HG03103 (cell line): ENCODE measurements around the gene C4orf50.

Source experiments
- ATAC-seq: cut with Tn5 transposase; IDR thresholded peaks from one replicate; pipeline ENCODE4 v1.9.1; 2021; ENCODE audit warnings: low read depth; ENCODE audit not compliant: unreplicated experiment

C4orf50 gene

DNA sequence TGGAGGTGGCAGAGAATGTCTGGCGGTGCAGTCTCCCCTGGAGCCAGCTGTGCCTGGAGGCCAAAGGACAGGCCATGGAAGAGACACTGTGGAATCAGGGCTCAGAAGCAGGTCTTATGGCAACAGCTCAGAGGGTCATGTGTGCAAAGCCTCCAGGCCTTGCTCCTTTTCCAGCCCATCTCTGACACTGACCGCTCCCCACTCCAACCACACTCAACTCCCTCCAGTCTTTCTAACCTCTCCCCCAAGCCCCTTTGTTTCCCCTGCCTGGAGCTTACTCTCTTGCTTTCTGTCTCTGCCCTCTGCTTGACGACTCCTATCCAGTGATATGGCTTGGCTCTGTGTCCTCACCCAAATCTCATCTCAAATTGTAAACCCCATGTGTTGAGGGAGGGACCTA lies 91.1 kb downstream of the C4orf50 start:
- ATAC-seq, result no peak

DNA sequence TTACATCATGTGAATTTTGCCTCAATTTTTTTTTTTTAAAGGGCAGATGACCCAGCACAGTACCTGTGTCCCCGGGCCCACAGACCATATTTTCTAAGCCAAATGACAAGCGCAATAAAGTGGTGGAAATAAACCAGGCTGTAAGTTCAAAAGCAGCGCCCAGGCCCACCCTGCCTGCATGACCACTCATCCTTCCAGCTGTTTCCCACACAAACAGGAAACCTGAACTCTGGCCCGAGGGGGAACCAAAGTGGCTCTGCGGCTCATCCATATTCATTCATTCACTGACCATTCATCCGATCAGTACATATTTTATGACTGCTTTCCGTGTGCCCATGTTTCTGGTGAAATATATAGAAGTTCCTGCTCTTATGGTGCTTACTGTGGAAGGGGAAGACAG lies 91.6 kb downstream of the C4orf50 start:
- ATAC-seq, result no peak

- no peak for ATAC-seq
Measured at GRCh38 chr4:5925419-5926200, 92.6 kb downstream of the C4orf50 start.

- ATAC-seq, result no peak
Measured at GRCh38 chr4:5924461-5925125, 93.6 kb downstream of the C4orf50 start.

DNA sequence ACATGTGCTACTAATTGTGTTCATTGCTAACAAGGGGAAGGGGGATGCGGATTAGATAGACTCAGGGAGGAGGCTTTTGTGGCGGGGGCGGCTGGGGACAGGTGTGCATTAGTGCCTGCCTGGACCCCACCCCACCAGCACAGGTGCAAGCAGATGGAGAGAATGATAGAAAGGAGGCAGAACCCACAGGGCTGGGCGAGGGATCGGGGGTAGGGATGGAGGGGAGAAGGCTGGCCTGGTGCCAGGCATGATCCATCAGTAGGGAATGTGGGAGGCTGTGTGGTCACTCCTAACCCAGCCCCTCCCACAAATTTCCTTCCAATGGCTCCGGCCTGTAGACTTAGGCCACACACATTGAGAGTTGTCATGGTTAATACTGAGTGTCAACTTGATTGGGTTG lies 94.9 kb downstream of the C4orf50 start:
- ATAC-seq, result no peak

DNA sequence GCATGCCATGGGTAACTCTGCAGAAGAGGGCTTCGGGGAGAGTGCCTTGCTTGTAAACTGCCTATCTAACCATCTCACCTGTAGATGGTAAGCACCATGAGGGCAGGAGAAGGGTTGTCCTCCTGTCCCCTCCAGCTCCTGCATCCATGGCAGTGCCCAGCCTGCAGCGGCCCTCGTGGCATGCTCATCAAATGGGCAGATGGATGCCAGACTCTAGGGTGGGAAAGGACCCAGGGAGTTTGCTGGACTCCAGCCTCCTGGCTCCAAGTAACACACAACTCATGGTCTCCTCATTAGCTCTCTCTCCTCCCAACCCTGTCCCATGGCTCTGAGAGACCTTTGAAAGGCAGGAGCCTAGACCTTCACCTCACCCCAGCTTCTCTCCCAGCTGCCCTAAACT lies 95.7 kb downstream of the C4orf50 start:
- ATAC-seq, result no peak

- no peak for ATAC-seq
Measured at GRCh38 chr4:5921981-5922380, 96.2 kb downstream of the C4orf50 start.

DNA sequence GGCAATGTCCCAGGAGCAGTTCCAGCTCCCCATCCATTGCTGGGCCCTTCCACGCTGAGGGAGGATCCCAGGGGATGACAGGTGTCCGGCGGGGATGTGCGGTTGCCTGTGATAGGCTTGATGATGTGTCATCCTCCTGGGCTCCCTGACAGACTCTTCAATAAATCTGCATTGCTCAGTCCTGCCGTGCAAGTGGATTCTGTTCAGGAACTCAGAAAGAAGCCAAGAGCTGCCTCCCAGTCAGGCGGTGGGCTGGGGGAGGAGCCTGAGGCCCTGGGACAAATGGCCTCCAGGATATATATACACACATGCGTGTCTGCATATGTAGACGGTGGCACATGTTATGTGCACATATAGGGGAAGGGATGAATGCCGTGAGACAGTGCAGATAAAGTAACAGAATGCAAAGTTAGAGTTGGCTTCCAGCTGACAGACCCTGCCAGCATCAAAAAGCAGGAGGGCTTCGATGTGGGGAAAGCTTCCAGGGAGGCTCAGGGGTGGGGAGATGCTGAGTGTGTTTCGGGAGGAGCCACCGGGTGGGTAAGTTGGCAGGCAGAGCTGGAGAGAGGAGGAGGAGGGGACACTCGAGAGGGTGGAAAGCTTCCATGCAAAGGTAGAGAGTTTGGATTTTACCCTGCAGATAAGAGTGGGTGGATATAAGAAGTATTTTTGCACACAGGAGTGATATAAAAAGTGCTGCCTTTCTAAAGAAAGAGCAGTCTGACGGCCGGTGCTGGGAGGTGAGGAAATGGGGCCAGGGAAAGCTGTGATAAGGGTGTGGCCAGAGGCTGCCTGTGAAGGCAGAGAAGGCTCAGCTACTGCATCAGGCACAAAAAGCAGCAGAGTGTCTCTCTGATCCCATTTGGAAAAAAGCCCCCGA lies 96.9 kb downstream of the C4orf50 start:
- no peak for ATAC-seq

- ATAC-seq, result no peak
Measured at GRCh38 chr4:5919571-5919970, 98.7 kb downstream of the C4orf50 start.

- no peak for ATAC-seq
Measured at GRCh38 chr4:5919044-5919443, 99.2 kb downstream of the C4orf50 start.

DNA sequence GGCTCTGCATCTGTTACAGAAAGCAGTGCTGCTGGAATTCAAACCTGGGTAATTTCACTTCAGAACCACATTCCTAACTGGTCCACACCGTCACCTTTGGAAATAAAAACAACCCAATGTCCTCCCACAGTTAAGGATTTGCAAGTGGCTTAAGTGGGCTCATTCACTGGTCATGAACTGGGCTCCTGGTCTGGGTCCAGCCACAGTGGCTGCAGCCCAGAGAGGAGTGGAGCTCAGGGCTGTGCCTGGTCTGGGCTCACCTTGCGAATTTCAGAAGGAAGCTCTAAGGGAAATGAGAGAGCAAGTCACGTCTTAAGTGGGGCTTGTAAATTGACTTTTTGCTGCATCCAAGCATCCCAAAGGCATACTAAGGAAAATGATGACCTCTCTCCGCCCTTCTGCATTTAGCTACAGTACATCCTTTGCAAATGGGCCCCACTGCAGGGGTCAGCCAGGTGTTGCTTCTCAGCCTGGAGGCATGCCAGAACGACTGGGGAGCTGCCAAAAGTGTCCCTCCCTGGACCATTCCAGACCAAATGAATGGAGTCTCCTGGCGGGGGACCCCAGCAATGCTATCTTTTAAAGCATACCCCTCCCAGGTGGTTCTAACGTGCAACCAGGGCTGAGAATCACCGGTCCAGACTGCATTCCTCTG lies 99.8 kb downstream of the C4orf50 start:
- no peak for ATAC-seq

- no peak for ATAC-seq
Measured at GRCh38 chr4:5917672-5918071, 100.6 kb downstream of the C4orf50 start.

DNA sequence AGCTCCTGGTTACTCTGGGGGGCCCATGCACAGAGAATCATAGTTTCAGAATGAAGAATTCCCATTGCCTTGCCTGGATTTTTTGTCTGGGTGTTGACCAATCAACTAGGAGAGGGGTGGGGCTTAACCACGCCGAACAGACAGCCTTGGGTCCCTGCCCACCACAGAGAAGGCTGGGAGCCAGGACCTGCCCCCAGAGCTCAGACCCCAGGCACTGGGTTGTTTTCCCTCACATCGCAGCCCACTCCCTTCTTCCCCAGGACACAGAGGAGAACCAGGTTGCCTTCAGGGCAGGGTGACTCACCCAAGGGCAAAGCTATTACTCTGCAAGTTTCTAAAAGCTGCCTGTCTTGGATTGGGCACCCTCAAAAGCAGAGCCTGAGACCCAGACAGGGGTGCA lies 102.0 kb downstream of the C4orf50 start:
- no peak for ATAC-seq

DNA sequence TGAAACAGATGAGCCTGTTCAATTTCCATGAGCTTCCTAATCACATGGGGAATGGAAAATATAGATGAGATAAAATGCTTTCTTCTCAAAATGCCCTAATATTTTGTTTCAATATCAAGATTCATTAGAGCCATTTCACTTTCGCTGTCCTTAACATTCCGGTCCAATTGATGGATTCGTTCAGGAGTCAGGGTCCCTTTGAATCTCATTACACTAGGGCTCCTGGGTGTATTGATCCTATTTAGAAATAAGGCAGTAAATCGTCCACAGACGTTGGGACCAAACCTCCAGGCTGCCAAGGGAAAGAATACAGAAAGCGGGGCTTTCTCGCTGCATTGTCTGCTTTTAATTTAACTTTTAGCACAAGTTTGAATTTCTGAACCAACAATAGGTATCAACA lies 104.8 kb downstream of the C4orf50 start:
- no peak for ATAC-seq

GRCh38 chr4:5912614-5913019 lies 105.6 kb downstream of the C4orf50 start:
- no peak for ATAC-seq

DNA sequence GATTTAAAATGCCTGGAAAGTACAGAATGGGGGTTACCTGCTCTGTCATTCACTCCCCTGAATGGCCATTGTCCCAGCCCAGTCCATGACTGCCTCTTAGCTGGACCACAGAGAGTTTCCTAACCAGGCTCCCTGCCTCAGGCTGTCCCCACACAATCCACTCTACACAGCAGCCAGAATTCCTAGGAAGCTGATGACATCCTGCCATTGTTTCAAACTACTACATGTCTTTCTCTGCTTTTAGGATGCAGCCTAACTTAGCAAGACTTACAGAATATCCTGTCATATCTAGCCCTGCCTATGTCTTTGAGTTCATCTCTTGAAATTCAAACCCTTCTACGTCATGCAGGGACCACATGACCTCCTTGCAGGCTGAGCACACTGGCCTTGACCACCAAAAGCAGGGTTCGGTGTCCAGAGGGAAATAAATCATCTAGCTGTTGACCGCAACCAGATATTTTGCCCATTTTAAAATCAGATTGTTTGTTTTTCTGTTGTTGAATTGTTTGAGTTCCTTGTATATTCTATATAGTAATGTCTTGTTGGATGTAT lies 109.3 kb downstream of the C4orf50 start:
- ATAC-seq, result no peak

- no peak for ATAC-seq
Measured at GRCh38 chr4:5906191-5906590, 112.0 kb downstream of the C4orf50 start.

DNA sequence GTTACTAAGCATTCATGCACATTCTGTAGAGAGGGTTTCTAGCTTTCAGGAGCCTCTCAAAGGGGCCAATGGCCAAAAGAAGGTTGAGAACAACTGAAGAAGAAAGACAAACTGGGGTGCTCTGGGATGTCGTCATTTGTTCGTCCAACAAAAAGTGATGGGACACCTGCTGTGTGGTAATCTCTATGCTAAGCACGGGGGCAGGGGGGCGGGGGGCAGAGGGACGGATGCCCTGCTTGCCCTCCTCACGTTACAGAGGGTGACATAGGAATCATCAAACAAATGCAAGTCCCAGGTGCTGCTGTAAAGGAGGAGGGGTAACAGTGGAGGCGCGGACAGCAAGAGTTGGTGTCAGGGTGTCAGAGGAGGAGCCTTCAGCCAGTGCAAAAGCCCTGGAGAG lies 112.5 kb downstream of the C4orf50 start:
- ATAC-seq, result no peak

- no peak for ATAC-seq
Measured at GRCh38 chr4:5900844-5901243, 117.4 kb downstream of the C4orf50 start.

- ATAC-seq, result no peak
Measured at GRCh38 chr4:5899881-5900280, 118.3 kb downstream of the C4orf50 start.
